GM08714 (cell line): Measurements from ENCODE around the gene GRIP2.

Source experiments
- H3K4me3 ChIP-seq: fragments of 200-500 bp; sonication (Bioruptor generic); 2 replicates; pipeline ENCODE4 v1.5.1; 2014; ENCODE audit warnings: mild to moderate bottlenecking, low read length, inconsistent platforms
- ZNF274 ChIP-seq: IDR thresholded peaks from 2 replicates; pipeline ENCODE4 v1.6.1; 2012; ENCODE audit warnings: mild to moderate bottlenecking, low read depth, low read length

GRIP2 gene

DNA sequence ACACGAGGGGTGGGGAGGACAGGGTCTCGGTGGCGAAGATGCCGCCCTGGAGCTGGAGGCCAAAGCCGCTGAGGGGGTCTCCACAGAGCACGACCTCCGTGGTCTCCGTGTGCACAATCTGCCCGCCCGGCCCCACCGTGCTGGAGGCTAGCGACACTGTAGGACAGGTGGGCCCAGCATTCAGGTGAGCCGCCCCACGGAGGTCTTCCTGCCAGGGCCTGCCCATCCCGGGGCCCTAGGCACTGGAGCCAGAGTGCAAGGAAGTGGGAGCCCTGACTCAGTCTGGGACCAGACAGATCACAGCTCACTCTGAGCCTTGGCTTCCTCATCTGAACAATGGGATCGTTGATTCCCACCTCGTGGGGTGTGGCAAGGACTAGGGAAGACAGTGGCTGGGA, 25.8 kb downstream of the GRIP2 start:
- TF ChIP-seq ZNF274: no peak
- no peak overlapping the region for H3K4me3 ChIP-seq

DNA sequence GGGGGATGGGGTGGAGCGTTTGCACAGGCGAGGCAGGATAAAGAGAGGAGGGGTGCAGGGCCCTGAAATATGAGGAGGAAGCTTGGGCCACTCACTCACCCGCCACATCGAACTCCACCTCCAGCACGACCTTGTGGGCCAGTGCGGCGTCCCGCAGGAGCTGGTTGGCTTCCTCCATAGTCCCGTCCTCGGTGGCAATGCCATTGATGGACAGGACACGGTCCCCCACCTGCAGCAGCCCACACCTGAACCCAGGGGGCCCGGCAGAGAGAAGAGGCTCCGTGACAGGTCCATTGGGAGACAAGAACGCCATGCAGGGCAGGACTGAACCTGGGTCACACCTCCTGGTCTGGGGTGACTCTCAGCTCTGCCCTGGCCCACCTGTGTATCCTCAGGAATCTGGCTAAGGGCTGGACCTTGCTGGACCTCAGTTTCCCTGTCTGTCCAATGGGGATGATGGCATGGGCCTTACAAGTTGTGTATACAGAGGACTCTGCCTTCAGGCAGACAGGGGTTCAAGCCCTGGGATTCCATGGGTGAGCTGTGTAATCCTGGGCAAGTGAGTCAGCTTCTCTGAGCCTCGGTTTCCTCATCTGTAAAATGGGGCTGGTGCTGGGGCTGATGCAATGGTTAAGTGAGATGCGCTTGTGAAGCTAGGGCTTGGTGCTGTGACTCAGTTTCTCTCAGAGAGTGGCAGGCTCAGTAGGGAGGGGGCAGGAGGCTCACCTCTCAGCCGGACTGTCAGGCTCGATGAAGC, 26.4 kb downstream of the GRIP2 start:
- no peak for TF ChIP-seq ZNF274
- H3K4me3 ChIP-seq: no peak overlapping the region

DNA sequence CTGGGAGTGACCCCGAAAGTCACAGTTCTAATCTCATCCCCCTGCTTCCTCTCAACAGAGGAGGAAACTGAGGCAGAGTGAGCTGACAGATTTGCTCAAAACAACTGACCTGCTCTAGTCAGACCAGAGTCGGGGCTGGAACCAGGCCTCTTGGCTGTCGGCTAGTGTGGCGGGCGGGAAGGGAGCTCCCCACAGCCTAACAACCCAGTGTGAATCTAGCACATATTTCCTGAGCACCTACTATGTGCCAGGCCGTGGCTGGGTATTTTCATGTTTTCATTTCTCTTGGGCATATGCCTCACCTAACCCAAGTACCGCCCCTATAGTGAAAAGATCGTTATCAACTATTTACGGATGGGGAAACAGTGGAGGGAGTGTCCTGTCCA, 27.2 kb downstream of the GRIP2 start:
- TF ChIP-seq ZNF274: no peak
- no peak overlapping the region for H3K4me3 ChIP-seq

DNA sequence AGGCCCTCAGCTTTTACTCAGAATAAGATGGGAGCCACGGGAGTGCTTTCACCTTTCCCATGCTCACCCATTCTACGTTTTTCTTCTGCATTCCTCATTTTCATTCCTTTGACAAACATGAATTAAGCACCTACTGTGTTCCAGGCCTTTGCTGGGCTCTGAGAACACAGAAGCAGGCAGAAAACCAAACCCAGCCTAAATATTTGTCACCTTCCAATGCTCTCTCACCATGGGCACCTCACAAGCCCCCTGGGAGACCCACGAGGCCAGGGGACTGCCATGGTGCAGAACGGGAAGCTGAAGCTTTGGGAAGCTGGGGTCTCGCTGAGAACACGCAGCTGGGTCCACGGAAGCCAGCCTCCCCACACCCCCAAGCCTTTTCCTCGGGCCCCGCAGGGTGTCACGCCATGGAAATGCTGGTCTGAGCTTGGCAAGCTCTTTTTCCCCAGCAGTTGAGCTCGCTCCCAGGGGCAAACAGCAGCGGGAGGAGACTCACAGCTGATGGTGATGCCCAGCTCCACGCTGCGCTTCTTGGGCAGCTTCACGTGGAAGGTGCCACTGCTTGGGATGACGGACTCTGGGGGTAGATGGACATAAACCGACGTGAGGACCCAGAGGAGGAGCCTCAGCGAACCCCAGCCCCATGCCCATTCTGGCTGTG, 27.7 kb downstream of the GRIP2 start:
- TF ChIP-seq ZNF274: no peak
- H3K4me3 ChIP-seq: no peak overlapping the region

DNA sequence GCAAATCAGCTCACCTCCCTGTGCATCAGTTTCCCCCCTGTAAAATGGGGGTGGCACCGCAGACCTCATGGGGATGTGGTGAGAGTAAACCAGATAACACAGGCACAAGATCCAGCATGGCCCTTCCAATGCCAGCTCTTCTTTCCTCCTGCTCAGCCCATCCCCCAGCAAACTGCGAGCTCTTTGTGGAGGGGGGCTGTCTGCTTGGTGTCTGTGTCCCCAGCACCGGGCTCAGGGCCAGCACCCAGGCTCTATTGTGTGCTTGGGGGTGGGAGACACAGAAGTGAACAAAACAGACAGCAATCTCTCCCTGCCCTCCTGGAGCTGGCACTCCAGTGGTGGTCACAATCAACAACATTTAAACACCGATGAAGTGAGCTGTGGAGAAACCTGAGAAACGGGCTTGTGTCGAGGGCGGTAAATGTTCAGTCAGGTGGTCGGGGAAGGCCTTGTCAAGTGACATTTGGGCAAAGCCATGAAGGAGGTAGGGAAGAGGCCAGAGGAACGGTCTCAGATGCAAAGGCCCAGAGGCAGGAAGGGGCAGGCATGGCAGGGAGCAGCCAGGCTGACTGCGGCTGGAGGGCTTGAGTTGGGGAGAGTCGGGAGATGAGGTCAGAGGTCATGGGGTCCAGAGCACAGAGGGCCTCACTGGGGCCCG, 28.4 kb downstream of the GRIP2 start:
- H3K4me3 ChIP-seq: no peak overlapping the region
- TF ChIP-seq ZNF274: no peak

DNA sequence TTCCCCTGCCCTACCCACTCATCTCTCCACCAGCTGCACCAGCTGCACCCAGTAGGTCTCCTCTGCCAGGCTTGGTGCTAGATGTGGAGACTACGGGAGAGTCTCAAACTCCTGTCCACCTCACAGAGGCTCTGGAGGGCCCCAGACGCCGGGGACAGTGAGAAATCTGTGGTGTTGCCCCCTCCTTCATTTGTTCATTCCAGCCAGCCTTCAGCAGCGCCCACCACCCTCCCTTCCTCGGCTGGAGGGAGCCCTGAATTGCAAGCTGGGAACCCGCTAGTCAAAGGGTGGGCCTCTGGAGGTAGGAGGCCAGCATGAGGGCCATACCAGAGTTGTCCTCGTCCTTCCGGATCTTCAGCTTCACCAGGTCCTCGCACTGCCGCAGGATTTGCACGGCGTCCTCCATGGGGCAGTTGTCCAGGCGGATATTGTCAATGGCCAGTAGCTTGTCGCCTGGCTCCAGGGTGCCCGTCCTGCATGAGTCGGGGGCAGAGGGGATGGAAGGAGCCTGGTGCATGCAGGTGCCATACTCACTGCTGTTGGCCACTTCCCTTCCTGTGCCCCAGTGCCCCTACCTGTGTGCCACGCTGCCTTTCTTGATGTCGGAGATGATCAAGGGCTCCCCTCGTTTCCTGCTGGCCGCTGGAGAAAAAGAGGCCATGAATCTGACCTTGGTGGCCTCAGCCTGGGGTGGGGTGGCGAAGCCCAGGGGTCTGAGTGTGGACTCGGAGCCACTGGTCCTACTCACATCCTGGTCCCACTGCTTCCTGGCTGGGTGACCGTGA, 29.1 kb downstream of the GRIP2 start:
- TF ChIP-seq ZNF274: no peak
- H3K4me3 ChIP-seq: no peak overlapping the region

DNA sequence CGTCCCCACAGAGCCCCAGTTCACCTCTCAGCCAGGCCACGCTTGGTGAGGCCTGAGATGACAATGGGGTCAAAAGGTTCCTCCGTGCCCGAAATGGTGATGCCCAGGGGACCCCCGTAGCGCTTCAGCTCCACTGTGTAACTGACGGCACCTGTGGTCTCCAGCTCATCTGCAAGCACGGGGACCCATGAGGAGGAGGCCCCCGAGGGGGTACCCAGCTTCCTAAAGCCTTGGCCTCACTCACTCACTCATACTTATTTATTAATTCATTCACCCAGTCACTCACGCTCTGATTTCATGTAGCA, 30.4 kb downstream of the GRIP2 start:
- no peak for TF ChIP-seq ZNF274
- no peak overlapping the region for H3K4me3 ChIP-seq

DNA sequence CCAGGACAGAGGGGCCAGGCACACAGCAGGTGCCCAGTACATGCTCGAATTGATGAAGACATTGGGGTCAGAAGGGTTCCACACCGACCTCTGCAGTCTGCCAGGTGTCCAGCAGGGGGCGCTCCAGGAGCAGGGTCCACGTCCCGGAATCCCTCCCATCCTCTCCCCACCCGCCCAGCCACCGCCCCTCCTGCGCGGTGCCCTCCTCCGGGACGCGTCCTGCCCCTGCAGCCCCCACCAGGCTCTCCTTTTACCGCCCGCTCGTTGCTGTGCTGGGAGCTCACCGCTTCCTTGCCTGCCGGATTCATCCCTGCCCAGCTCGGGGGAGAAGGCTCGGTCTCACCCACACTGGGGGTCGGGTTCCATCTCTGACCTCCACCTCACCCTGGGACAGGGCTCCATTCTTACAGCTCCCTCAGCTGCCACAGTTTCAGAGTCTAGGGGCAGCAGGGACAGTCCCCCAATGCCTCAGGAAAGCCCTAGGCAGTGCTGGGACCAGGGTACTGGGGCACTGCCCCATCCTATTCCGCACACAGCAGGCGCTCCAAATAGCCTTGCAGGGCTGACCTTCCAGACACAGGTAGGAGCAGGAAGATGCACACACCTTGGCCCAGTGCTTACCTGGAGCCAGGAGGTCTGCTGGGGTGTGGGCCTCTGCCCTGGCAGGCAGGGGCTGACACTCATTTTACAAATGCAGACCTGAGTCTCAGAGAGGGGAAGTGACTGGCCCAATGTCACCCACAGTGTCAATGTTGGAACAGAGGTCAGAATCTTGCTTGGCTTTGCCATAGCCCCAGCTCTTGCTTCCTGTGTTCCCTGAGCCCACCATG, 31.0 kb downstream of the GRIP2 start:
- TF ChIP-seq ZNF274: no peak
- no peak overlapping the region for H3K4me3 ChIP-seq

DNA sequence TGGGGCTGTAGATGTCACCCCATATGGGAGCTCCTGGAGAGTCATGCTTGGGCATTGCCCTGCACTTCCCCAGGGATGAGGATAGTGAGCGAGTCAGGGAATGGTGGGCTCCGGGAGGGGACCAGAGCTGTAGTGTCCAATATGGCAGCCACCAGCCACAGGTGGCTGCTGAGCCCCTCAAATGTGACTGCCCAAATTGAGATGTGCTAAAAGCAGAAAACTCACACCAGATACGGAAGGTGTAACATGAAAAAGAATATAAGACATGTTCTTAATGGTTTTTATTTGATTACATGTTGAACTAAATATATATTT, 31.7 kb downstream of the GRIP2 start:
- TF ChIP-seq ZNF274: no peak
- H3K4me3 ChIP-seq: no peak overlapping the region

DNA sequence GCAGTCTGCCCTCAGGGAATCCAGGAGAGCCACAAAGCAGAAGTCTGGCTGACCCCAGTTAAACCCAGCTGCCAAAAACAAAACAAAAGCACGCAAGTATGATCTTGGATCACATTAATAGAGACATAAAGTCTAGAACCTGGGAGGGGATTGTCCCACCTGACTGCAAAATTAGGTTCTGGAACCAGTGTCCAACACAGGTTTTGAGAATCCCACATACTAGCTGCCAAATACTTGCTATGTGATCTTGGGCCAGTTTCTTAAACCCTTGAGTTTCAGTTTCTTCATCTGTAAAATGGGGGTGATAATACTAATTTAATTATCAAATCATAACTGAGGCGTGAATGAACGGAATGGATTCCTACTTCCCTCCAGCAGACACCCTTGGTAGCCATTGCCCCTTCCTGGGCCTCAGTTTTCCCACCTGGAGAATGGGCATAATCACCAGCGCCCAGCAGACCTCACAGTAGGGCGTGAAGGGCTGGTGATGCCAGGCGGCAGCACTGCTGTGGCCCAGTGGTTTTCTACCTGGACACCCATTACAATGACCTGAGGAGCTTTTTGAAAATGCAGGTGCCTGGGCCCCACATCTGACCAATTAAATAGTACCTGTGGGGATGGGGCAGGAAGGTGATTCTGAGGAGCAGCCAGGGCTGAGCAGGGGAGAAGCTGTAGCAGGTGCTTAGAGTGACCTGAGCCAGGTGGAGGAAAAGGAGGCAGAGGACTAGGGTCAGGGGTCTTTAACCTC, 32.2 kb downstream of the GRIP2 start:
- H3K4me3 ChIP-seq: no peak overlapping the region
- no peak for TF ChIP-seq ZNF274

DNA sequence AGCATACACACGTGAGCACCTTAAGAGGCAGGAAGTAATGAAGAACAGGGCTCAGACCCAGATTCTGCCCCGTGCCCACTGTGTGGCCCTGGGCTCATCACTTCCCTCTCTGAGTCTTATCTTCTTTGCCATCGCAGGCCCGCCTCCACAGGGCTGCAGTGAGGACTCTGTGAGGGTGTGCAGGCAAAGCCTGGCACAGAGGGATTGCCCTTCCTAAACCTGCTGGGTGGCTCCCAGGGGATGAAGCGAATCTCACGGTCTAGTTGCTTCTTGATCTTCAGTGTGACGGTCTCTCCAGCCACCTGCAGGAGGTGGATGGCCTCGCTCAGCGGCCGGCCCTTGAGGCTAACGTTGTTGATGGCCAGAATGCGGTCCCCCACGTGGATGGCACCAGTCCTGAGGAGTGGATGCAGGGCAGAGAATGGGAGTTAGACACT, 32.8 kb downstream of the GRIP2 start:
- no peak for TF ChIP-seq ZNF274

DNA sequence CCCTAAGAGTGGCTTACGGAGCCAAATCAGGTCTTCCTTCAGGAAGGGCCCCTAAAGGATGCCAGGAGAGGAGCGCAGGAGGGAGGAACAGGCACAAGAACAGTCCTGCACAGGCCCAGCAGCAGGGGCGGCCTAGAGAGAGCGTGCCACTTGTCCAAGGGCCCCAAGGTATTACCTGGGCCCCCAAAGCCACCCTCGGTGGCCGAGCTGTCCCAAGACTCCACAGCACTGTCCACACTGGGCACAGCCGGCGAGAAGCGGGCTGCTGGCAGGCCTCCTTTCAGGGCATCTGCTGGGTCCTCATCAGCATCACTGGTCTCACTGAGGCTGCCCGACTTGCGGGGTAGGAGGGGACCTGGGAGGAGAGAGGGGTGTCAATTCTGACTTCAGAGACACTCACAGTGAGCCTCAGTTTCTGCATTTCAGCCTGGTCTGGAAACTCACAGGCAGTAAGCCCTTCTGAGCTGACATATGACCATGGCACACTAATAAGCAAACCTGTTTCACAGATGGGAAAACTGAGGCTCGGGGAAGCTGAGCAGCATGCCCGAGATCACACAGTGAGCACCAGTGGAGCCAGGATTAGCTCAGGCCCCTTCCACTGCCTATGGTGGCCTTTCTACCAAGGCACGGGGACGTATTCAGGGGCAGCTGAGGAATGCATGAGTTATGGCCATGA, 33.4 kb downstream of the GRIP2 start:
- no peak overlapping the region for H3K4me3 ChIP-seq
- no peak for TF ChIP-seq ZNF274

More for the DNA sequence above, 32.8 kb downstream of the GRIP2 start:
- H3K4me3 ChIP-seq: no peak overlapping the region
